ENCODE data around the gene UBE2I. TPM values are rescaled to one million over a fixed set of nuclear protein-coding genes. Genes with fewer than 3 reads are reported as not detected.

UBE2I gene
- total RNA-seq, 1 donor from 2014 or later = 143 TPM

GRCh38 chr16:1279081-1279944 is 30.1 kb upstream of the UBE2I start:
- H3K27me3 ChIP-seq (ENCODE audit: insufficient read depth, low read length) = peaks cover 7% of the 10 kb centered on the region
- TF ChIP-seq CTCF (IDR thresholded peaks at IDR 0.05; ENCODE audit: insufficient read depth, low read depth, low read length) (no peak), EZH2 (IDR thresholded peaks at IDR 0.05; ENCODE audit: insufficient read depth, low read length) (no peak)

GRCh38 chr16:1279945-1280589 is 29.4 kb upstream of the UBE2I start:
- no peak overlapping the region for H3K27ac ChIP-seq (ENCODE audit: low read depth, low read length)
- no peaks in the 10 kb centered on the region for H3K4me1 ChIP-seq (ENCODE audit: insufficient read depth, low read length)
- Mint-ChIP-seq H3K4me3 (ENCODE audit: unreplicated experiment) (no peak overlapping the region), H3K27me3 (ENCODE audit: low read depth, unreplicated experiment) (peaks cover 33% of the 10 kb centered on the region), H3K36me3 (ENCODE audit: low read depth, unreplicated experiment) (peaks cover 3% of the 10 kb centered on the region), H3K9me3 (ENCODE audit: unreplicated experiment) (peaks cover 3% of the 10 kb centered on the region), H3K4me1 (ENCODE audit: low read depth, unreplicated experiment) (no peaks in the 10 kb centered on the region), H3K27ac (ENCODE audit: unreplicated experiment) (no peak overlapping the region)
- H2AFZ ChIP-seq (ENCODE audit: low read depth, low read length) = no peak overlapping the region
- no peak for FAIRE-seq
- TF ChIP-seq EZH2 (IDR thresholded peaks at IDR 0.05; ENCODE audit: insufficient read depth, low read length) (no peak), CTCF (IDR thresholded peaks at IDR 0.05; ENCODE audit: insufficient read depth, low read depth, low read length) (no peak)
- no peak for DNase-seq (ENCODE audit: low read depth)
- no peaks in the 10 kb centered on the region for H3K79me2 ChIP-seq (ENCODE audit: insufficient read depth, low read length)
- no peak overlapping the region for H3K4me2 ChIP-seq (ENCODE audit: low read length)
- peaks cover 7% of the 10 kb centered on the region for H3K27me3 ChIP-seq (ENCODE audit: insufficient read depth, low read length)
- no peaks in the 10 kb centered on the region for H4K20me1 ChIP-seq (ENCODE audit: insufficient read depth, low read length)
- no peak overlapping the region for H3K9ac ChIP-seq (ENCODE audit: low read length)
- no peak overlapping the region for H3K4me3 ChIP-seq (ENCODE audit: insufficient read depth, low read depth, low read length)
- H3K36me3 ChIP-seq (ENCODE audit: insufficient read depth, low read length) = no peaks in the 10 kb centered on the region
- no peaks in the 10 kb centered on the region for H3K9me3 ChIP-seq (ENCODE audit: insufficient read depth, low read depth, low read length)

More at GRCh38 chr16:1279081-1279944, 30.1 kb upstream of the UBE2I start:
- H3K4me3 Mint-ChIP-seq (ENCODE audit: unreplicated experiment) = no peak overlapping the region
- no peaks in the 10 kb centered on the region for H3K9me3 ChIP-seq (ENCODE audit: insufficient read depth, low read depth, low read length)
- no peaks in the 10 kb centered on the region for H3K36me3 ChIP-seq (ENCODE audit: insufficient read depth, low read length)
- no peak overlapping the region for H3K27ac ChIP-seq (ENCODE audit: low read depth, low read length)
- no peaks in the 10 kb centered on the region for H3K79me2 ChIP-seq (ENCODE audit: insufficient read depth, low read length)
- H3K4me1 Mint-ChIP-seq (ENCODE audit: low read depth, unreplicated experiment) = no peaks in the 10 kb centered on the region
- H3K9ac ChIP-seq (ENCODE audit: low read length) = no peak overlapping the region
- FAIRE-seq (no peak), DNase-seq (ENCODE audit: low read depth) (no peak)
- H3K4me3 ChIP-seq (ENCODE audit: insufficient read depth, low read depth, low read length) = no peak overlapping the region
- H2AFZ ChIP-seq (ENCODE audit: low read depth, low read length) = no peak overlapping the region
- H3K36me3 Mint-ChIP-seq (ENCODE audit: low read depth, unreplicated experiment) = peaks cover 3% of the 10 kb centered on the region
- no peak overlapping the region for H3K4me2 ChIP-seq (ENCODE audit: low read length)
- H4K20me1 ChIP-seq (ENCODE audit: insufficient read depth, low read length) = no peaks in the 10 kb centered on the region
- H3K27me3 Mint-ChIP-seq (ENCODE audit: low read depth, unreplicated experiment) = peaks cover 34% of the 10 kb centered on the region
- H3K9me3 Mint-ChIP-seq (ENCODE audit: unreplicated experiment) = peaks cover 3% of the 10 kb centered on the region
- no peaks in the 10 kb centered on the region for H3K4me1 ChIP-seq (ENCODE audit: insufficient read depth, low read length)
- no peak overlapping the region for H3K27ac Mint-ChIP-seq (ENCODE audit: unreplicated experiment)
